GM12864 (cell line): ENCODE results near the gene IPCEF1.

Source experiments
- DNase-seq: peaks from one replicate; pipeline ENCODE4 v3.0.0-alpha.2; 2011; ENCODE audit warnings: low read depth
- H3K4me3 ChIP-seq: 2 replicates; pipeline ENCODE4 v1.5.1; 2011; ENCODE audit warnings: mild to moderate bottlenecking, low read depth, low read length, control low read depth
- CTCF ChIP-seq: IDR thresholded peaks from 2 replicates; pipeline ENCODE4 v1.5.1; 2011; ENCODE audit warnings: low read depth, mild to moderate bottlenecking, moderate library complexity, low read length, control low read depth, inconsistent platforms; ENCODE audit errors: missing control alignments

The IPCEF1 gene

GRCh38 chr6:154157706-154158105, 198.9 kb downstream of the IPCEF1 start:
- no peak for DNase-seq
- no peak for TF ChIP-seq CTCF
- H3K4me3 ChIP-seq = no peak overlapping the region

GRCh38 chr6:154157082-154157481, 199.5 kb downstream of the IPCEF1 start:
- no peak overlapping the region for H3K4me3 ChIP-seq
- DNase-seq = peak; percentile 27
- no peak for TF ChIP-seq CTCF

- TF ChIP-seq CTCF = peak; percentile 80
- no peak overlapping the region for H3K4me3 ChIP-seq
- DNase-seq = peak; percentile 22
These were observed 200.3 kb downstream of the IPCEF1 start for GRCh38 chr6:154156135-154156896.

GRCh38 chr6:154154389-154154967, 202.1 kb downstream of the IPCEF1 start:
- TF ChIP-seq CTCF = peak; percentile 50
- H3K4me3 ChIP-seq = no peak overlapping the region
- peak; percentile 33 for DNase-seq

GRCh38 chr6:154143753-154144152, 212.8 kb downstream of the IPCEF1 start:
- no peak for TF ChIP-seq CTCF
- no peak overlapping the region for H3K4me3 ChIP-seq
- no peak for DNase-seq

- DNase-seq = no peak
- no peak for TF ChIP-seq CTCF
- H3K4me3 ChIP-seq = no peak overlapping the region
These were observed 215.9 kb downstream of the IPCEF1 start for GRCh38 chr6:154140743-154141142.

GRCh38 chr6:154139892-154140291, 216.7 kb downstream of the IPCEF1 start:
- H3K4me3 ChIP-seq = no peak overlapping the region
- TF ChIP-seq CTCF = no peak
- no peak for DNase-seq
